ENCODE results near the gene SLFN13.

The SLFN13 gene

GRCh38 chr17:35476283-35476820 lies 27.8 kb upstream of the SLFN13 start:
- Histone ChIP-seq H3K4me1 (ENCODE audit: control insufficient read depth, insufficient read depth, low read length) (no peaks in the 10 kb centered on the region), H3K4me3 (ENCODE audit: low read depth, low read length) (no peak overlapping the region), H3K9me3 (ENCODE audit: control insufficient read depth, insufficient read depth, low read depth, low read length) (no peaks in the 10 kb centered on the region), H3K36me3 (ENCODE audit: control insufficient read depth in 2 of 2, insufficient read depth in 1 of 2, low read length in 2 of 2) (no peaks in the 10 kb centered on the region), H3K27ac (ENCODE audit: extremely low read depth, low read depth, low read length) (no peak overlapping the region)
- peak; percentile 54; the same call in 1 of the 2 replicates for TF ChIP-seq ZNF366 (tag by site-specific recombination; conservative IDR thresholded peaks at IDR 0.05)
- TF ChIP-seq ZNF324 (tag by site-specific recombination; IDR thresholded peaks at IDR 0.05): no peak
- no peak for TF ChIP-seq KLF8 (tag by site-specific recombination; IDR thresholded peaks at IDR 0.05)
- ChIA-PET POLR2A (no interaction called here), CTCF (interaction anchor here (0.7 kb wide), 1 partner anchor 163 kb away, joined by 4 read pairs; no protein-coding TSS in a partner anchor)

- POLR2A ChIA-PET: interaction anchor here (1.2 kb wide), 1 partner anchor 95 kb away, joined by 3 read pairs; the partner anchor contains the start of gene SLFN11
- CTCF ChIA-PET: interaction anchor here (0.6 kb wide), 1 partner anchor 54 kb away, joined by 4 read pairs; no protein-coding TSS in a partner anchor
- Histone ChIP-seq H3K27ac (ENCODE audit: extremely low read depth, low read depth, low read length) (no peak overlapping the region), H3K36me3 (ENCODE audit: control insufficient read depth in 2 of 2, insufficient read depth in 1 of 2, low read length in 2 of 2) (no peaks in the 10 kb centered on the region), H3K4me1 (ENCODE audit: control insufficient read depth, insufficient read depth, low read length) (no peaks in the 10 kb centered on the region), H3K9me3 (ENCODE audit: control insufficient read depth, insufficient read depth, low read depth, low read length) (no peaks in the 10 kb centered on the region), H3K4me3 (ENCODE audit: low read depth, low read length) (no peak overlapping the region)
- TF ChIP-seq ZNF133 (tag by site-specific recombination; IDR thresholded peaks at IDR 0.05) (no peak), ZNF335 (tag by site-specific recombination; conservative IDR thresholded peaks at IDR 0.05) (0 out of 2 replicates have a peak, but pooled peaks have one; percentile 11), GLIS2 (tag by site-specific recombination; IDR thresholded peaks at IDR 0.05) (no peak)
Observed at GRCh38 chr17:35468475-35468874, 19.9 kb upstream of the SLFN13 start.

GRCh38 chr17:35467824-35468223 lies 19.3 kb upstream of the SLFN13 start:
- no peaks in the 10 kb centered on the region for H3K36me3 ChIP-seq (ENCODE audit: control insufficient read depth in 2 of 2, insufficient read depth in 1 of 2, low read length in 2 of 2)
- H3K27ac ChIP-seq (ENCODE audit: extremely low read depth, low read depth, low read length): no peak overlapping the region
- TF ChIP-seq ZNF660 (tag by site-specific recombination; IDR thresholded peaks at IDR 0.05) (no peak), ZBTB26 (tag by site-specific recombination; optimal IDR thresholded peaks at IDR 0.05) (no peak), ZNF311 (tag by site-specific recombination; IDR thresholded peaks at IDR 0.05; ENCODE audit: borderline replicate concordance) (no peak), ZNF558 (tag by site-specific recombination; IDR thresholded peaks at IDR 0.05) (no peak), ZNF280C (tag by site-specific recombination; IDR thresholded peaks at IDR 0.05) (no peak), GFI1B (tag by site-specific recombination; IDR thresholded peaks at IDR 0.05) (no peak), GLIS2 (tag by site-specific recombination; IDR thresholded peaks at IDR 0.05) (no peak), BCL11A (tag by site-specific recombination; IDR thresholded peaks at IDR 0.05; ENCODE audit: low read depth) (no peak), ZNF776 (tag by site-specific recombination; IDR thresholded peaks at IDR 0.05; ENCODE audit: borderline replicate concordance) (no peak)
- TF ChIP-seq, protein P1, sequence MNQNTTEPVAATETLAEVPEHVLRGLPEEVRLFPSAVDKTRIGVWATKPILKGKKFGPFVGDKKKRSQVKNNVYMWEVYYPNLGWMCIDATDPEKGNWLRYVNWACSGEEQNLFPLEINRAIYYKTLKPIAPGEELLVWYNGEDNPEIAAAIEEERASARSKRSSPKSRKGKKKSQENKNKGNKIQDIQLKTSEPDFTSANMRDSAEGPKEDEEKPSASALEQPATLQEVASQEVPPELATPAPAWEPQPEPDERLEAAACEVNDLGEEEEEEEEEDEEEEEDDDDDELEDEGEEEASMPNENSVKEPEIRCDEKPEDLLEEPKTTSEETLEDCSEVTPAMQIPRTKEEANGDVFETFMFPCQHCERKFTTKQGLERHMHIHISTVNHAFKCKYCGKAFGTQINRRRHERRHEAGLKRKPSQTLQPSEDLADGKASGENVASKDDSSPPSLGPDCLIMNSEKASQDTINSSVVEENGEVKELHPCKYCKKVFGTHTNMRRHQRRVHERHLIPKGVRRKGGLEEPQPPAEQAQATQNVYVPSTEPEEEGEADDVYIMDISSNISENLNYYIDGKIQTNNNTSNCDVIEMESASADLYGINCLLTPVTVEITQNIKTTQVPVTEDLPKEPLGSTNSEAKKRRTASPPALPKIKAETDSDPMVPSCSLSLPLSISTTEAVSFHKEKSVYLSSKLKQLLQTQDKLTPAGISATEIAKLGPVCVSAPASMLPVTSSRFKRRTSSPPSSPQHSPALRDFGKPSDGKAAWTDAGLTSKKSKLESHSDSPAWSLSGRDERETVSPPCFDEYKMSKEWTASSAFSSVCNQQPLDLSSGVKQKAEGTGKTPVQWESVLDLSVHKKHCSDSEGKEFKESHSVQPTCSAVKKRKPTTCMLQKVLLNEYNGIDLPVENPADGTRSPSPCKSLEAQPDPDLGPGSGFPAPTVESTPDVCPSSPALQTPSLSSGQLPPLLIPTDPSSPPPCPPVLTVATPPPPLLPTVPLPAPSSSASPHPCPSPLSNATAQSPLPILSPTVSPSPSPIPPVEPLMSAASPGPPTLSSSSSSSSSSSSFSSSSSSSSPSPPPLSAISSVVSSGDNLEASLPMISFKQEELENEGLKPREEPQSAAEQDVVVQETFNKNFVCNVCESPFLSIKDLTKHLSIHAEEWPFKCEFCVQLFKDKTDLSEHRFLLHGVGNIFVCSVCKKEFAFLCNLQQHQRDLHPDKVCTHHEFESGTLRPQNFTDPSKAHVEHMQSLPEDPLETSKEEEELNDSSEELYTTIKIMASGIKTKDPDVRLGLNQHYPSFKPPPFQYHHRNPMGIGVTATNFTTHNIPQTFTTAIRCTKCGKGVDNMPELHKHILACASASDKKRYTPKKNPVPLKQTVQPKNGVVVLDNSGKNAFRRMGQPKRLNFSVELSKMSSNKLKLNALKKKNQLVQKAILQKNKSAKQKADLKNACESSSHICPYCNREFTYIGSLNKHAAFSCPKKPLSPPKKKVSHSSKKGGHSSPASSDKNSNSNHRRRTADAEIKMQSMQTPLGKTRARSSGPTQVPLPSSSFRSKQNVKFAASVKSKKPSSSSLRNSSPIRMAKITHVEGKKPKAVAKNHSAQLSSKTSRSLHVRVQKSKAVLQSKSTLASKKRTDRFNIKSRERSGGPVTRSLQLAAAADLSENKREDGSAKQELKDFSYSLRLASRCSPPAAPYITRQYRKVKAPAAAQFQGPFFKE (tag by site-specific recombination; IDR thresholded peaks at IDR 0.05; ENCODE audit: borderline replicate concordance): no peak
- POLR2A ChIA-PET: no interaction called here
- no peaks in the 10 kb centered on the region for H3K4me1 ChIP-seq (ENCODE audit: control insufficient read depth, insufficient read depth, low read length)
- no peaks in the 10 kb centered on the region for H3K9me3 ChIP-seq (ENCODE audit: control insufficient read depth, insufficient read depth, low read depth, low read length)
- no peak overlapping the region for H3K4me3 ChIP-seq (ENCODE audit: low read depth, low read length)
- CTCF ChIA-PET: interaction anchor here (0.6 kb wide), 1 partner anchor 55 kb away, joined by 4 read pairs; no protein-coding TSS in a partner anchor

All from HEK293 (cell line).